GM18499 (cell line): Measurements from ENCODE around the gene RFPL1.
"Not testable (repeated sequence)": the region's sequence is repeated elsewhere in the genome, so short reads cannot be mapped to it uniquely, and the experiment has no call there.

Experiments
- ATAC-seq: cut with Tn5 transposase; IDR thresholded peaks from one replicate; pipeline ENCODE4 v1.9.1; 2021; ENCODE audit warnings: moderate number of reproducible peaks; ENCODE audit not compliant: insufficient read depth, unreplicated experiment

Gene RFPL1

GRCh38 chr22:29475550-29475949, 37.2 kb downstream of the RFPL1 start:
- ATAC-seq: no peak

GRCh38 chr22:29476116-29476515, 37.7 kb downstream of the RFPL1 start:
- no peak for ATAC-seq

GRCh38 chr22:29477723-29478318, 39.4 kb downstream of the RFPL1 start:
- no peak for ATAC-seq

- ATAC-seq: no peak
These were observed 40.2 kb downstream of the RFPL1 start for GRCh38 chr22:29478326-29479276.

- ATAC-seq: no peak
These were observed 41.3 kb downstream of the RFPL1 start, which contains the start of gene NEFH for GRCh38 chr22:29479417-29480261. Gene NEFH, plus strand, starts transcription at chr22:29480218. Its CDS starts 45 bp downstream, at chr22:29480263.

- ATAC-seq: no peak
These were observed 41.8 kb downstream of the RFPL1 start for GRCh38 chr22:29480262-29480511.

GRCh38 chr22:29480512-29481264, 42.3 kb downstream of the RFPL1 start:
- no peak for ATAC-seq

GRCh38 chr22:29481265-29482000, 43.0 kb downstream of the RFPL1 start:
- ATAC-seq: no peak

GRCh38 chr22:29482253-29482652, 43.9 kb downstream of the RFPL1 start:
- ATAC-seq: no peak

GRCh38 chr22:29482726-29483125, 44.3 kb downstream of the RFPL1 start:
- no peak for ATAC-seq

- no peak for ATAC-seq
These were observed 44.9 kb downstream of the RFPL1 start for GRCh38 chr22:29483254-29483653.

GRCh38 chr22:29484642-29485041, 46.3 kb downstream of the RFPL1 start:
- ATAC-seq: no peak

GRCh38 chr22:29485448-29485847, 47.1 kb downstream of the RFPL1 start:
- ATAC-seq: no peak

- ATAC-seq: no peak
These were observed 49.1 kb downstream of the RFPL1 start for GRCh38 chr22:29487426-29487986.

- ATAC-seq: not testable (repeated sequence)
These were observed 50.9 kb downstream of the RFPL1 start for GRCh38 chr22:29489127-29489780.

GRCh38 chr22:29491012-29491411, 52.6 kb downstream of the RFPL1 start:
- no peak for ATAC-seq
